SW 1271 (cell line): ENCODE measurements around the gene MEG3.
"Not testable (repeated sequence)": the region's sequence is repeated elsewhere in the genome, so short reads cannot be mapped to it uniquely, and the experiment has no call there.

Source experiments
- DNase-seq, 2 experiments: peaks; one replicate each; lab custom pipeline; 2025; lab: John Stamatoyannopoulos, UW

MEG3 gene

DNA sequence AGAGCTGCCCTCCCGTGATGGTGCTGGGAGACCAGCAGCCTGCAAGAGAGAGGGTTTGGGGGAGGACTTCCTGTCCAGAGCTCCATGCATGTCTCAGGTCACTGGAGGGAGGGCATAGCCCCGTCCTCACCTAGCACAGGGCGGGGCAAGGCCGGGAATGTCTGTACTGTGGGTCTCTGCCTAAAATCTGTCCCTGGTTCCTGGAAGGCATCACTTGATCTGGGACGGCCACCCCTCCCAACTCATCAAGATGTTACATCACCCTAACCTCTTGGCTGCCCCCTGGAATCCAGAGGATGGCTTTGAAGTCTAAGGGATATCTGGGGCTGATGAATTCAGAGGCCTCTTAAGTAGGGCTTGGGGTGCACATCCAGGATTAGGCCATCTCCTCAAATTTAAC is 37.0 kb upstream of the MEG3 start:
- DNase-seq = no peak

DNA sequence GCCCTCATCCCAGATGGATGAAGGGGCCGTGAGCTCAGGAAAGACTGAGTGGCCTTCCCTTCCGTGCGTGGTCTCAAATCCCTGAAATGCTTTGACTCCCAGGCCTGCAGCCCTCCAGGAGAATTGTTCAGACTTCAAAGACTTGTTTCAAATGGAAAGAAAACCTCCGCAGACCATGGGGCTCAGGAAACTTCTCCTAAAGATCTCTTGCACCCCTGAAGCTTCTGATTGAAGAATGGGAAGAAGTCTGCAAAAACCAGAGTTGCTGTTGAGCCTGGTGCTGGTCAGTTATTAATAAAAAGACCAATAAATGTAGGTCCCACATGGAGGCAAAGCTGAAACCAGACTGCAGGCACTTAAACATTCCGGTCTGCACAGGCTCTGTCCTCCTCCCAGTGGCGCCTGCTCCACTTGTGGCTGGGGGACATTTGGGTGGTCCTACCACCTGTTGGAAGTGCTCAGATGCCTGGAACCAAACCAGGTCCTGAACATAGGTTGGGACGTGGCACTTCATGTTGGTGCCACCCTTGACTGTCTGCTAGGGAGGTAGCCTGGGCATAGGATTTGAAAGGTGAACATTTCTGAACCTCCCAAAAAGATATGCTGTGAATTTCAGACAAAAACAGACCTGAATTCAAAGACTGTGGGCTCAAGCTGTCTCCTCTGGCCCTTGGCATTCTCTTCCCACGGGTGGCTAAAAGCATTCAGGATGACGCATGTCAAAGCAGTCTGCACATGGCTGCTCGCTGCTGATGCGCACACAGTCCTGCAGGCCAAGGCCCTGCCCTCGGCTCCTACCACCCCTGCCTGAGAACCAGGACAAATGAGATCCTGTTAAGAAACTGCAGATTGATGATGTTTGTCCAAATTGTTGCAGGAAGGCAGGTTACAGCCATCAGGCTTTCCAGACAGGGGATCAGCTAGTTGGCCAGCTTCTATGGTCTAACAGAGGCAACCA is 36.2 kb upstream of the MEG3 start:
- no peak for DNase-seq

DNA sequence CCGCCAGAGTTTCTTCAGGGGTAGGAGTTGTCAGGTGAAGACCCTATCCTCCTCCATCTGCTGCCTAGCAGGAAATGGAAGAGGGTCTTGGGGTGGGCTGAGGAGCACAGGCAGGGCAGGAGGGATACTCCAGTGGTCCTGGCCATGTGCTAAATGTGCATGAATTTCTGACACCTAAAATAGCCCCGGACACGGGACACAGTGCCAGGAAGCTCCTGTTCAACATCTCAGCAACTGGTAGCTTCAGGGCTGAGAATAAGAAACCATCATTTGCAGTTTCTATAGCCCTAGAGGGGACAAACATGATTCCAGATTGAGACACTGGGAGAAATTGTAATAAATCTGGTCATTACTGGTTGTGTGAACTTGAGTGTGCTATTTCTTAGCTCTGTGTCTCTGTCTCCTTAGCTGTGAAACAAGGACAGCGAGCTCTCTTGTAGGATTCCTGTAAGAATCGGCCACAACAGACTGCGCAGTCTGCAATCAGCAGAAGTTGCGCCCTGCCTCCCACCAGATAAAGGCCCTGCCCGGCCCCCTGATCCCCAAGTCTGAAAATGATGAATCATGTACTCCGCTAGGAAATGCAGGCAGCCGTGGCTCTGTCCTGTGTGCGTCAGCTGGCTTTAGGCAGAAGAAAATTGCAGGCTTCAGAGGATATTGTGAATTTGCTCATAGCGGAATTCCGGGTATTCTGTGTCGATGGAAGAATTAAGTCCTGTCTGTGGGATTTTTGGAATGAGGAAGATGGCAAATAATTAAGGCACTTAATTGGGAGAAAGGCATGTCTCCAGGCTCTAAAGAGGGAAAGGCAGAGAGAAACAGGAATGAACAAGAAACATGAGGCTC is 35.2 kb upstream of the MEG3 start:
- DNase-seq = no peak

DNA sequence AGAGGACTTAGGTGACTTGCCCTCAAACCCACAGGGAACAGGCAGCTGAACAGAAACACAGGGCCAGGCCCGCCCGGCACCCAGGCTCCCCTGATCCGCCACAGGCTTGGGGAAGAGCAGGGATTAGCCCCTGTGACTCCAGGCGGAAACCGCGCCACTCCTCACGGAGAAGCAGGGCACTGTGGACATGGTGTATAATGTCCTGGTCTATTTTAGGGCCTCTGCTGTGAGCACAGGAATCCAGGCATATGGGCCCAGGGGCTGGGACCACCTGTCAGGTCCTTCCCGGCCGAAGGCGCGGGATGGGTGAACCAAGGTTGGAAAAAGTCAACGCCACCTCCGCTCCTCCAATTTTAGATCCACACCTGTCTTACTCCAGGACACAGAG is 34.6 kb upstream of the MEG3 start:
- DNase-seq = no peak

DNA sequence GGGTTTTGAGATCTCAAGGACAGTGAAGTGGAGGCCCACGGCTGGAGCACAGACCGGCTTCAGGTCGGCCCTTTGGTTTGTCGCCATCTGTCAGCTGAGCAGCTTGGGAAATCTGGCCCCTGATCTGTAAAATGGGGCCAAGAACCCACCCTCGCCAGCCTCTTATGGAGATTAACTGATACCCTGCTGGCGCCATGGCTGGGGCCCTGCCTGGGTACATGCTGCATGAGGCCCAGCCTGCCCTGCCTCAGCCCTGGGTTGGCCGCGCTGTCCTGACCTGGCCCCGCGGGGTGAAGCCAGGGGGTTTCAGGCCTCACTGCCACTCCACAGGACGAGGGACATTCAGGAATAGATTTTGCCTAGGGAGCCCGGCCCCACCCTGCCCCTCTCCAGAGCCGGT is 33.9 kb upstream of the MEG3 start:
- no peak for DNase-seq

DNA sequence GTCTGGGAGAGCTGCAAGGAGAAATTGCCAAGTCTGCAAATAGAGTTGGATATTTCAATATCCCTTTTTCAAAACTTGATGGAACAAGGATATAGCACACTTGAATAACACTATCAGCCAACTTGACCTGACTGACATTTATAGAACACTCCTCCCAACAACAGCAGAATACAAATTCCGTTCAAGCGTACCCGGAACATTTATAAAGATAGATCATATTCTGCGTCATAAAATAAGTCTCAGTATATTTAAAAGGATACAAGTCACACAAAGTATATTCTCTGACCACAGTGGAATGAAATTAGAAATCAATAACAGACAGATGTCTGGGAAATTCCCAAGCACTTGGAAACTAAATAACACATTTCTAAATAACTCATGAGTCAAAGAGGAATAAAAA is 29.0 kb upstream of the MEG3 start:
- DNase-seq = no peak

DNA sequence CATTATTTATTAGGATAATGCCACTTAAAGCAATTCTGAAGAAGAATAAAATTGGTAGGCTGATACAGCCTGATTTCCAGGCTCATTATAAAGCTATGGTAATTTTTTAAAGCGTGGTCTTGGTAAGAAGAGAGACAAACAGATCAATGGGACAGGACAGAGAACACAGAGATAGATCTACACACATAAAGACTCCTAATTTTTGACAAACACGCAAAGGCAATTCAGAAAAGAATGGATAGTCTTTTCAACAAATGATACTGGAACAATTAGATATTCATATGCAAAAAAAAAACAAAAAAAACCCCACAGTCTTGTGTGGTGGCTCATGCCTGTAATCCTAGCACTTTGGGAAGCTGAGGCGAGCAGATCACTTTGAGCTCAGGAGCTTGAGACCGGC is 25.9 kb upstream of the MEG3 start:
- no peak for DNase-seq

DNA sequence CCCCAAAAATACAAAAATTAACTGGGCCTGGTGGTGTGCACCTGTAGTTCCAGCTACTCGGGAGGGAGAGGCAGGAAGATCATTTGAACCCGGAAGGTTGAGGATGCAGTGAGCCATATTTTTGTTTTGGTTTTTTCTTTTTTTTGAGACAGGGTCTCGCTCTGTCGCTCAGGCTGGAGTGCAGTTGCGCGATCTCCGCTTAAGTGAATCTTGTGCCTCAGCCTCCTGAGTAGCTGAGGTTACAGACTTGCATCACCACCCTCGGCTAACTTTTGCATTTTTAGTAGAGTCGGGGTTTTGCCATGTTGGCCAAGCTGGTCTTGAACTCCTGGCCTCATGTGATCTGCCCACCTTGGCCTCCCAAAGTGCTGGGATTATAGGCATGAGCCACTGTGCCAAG is 24.5 kb upstream of the MEG3 start:
- DNase-seq = not testable (repeated sequence)

DNA sequence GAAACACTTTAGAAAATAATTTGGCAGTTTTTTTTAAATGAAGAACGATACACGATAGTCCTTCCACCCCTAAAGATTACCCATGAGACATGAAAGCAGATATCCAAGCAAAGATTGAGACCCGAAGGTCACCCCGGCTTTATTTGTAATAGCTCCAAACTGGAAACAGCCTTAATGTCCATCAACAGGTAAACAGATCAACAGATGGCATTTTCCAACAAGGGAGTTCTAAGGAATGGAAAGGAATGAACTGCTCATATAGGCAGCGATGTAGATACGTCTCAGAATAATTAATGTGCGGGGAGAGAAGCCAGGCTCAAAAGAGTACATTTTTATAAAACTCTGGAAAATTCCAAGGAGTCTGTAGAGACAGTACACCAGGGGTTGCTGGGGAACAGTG is 23.7 kb upstream of the MEG3 start:
- no peak for DNase-seq

DNA sequence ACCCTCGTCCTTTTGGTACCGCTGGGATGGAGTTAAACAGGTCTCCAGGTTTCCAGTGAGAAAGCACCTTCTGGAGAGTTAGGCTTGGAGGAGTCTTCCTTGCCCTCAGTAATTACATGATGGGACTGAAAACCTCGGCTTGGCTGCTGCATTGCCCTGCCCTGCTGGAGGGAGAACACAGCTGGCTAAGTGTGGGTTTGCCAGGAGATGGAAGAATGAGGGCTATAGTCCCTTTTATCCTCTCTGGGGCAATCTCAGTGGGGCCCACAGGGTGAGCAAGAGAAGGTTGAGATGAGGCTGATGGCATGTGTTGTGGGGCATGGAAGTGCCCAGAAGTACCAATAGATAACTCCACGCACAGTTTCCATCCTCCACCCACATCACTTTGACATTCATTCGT is 23.2 kb upstream of the MEG3 start:
- DNase-seq = no peak

DNA sequence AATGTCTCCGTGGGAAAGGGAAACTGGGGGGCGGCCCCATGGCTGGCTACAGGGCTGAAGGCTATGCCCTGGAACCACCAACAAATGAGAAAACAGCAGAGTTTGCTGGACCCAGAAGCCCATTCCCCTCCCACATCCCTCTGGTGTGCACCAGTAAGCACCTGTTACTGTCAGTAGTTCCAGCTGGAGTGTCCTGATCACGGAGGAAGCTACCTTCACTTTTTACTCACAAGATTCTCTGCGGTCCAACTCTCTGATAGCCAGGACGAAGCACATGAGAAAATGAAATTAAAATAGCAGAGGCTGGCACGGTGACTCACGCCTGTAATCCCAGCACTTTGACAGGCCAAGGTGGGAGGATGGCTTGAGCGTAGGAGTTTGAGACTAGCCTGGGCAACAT is 22.7 kb upstream of the MEG3 start:
- DNase-seq = no peak

DNA sequence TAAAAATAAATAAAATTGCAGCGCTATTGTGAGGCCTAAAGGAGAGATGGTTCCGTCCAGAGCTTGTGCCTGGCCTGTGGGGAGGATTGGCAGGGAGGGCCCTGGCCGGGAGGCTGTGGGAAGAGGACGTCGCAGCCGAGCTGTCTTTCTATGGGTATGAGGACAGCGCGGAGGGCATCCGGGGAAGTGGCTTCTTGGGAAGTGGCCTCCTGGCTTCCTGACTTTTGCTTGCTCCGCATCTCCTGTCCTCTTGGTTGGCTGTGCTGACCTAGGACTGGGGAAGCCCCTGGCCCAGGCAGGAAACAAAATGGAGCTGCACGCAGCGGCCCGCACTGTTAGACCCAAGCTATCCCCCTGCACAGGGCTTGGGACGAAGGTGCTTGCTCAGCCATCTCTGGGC is 22.2 kb upstream of the MEG3 start:
- DNase-seq = no peak

DNA sequence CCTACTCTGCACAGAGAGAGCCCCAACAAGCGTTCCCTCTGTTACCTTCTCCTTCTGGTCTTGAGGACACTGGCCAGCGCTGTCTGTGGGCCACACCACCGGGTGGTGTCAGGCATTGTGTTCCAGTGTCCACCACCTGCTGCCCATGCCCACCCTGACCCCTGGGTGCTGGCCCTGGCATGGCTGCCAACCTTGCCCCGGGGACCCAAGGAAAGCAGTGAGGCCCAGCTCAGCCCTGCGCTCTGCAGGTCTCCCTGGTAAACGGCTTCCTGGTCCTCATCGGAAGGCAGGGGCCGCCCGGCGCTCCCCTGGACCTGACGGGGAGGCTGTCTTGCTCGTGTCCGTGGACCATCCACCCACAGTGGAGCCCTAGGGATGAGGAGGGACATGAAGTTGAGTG is 21.8 kb upstream of the MEG3 start:
- no peak for DNase-seq

DNA sequence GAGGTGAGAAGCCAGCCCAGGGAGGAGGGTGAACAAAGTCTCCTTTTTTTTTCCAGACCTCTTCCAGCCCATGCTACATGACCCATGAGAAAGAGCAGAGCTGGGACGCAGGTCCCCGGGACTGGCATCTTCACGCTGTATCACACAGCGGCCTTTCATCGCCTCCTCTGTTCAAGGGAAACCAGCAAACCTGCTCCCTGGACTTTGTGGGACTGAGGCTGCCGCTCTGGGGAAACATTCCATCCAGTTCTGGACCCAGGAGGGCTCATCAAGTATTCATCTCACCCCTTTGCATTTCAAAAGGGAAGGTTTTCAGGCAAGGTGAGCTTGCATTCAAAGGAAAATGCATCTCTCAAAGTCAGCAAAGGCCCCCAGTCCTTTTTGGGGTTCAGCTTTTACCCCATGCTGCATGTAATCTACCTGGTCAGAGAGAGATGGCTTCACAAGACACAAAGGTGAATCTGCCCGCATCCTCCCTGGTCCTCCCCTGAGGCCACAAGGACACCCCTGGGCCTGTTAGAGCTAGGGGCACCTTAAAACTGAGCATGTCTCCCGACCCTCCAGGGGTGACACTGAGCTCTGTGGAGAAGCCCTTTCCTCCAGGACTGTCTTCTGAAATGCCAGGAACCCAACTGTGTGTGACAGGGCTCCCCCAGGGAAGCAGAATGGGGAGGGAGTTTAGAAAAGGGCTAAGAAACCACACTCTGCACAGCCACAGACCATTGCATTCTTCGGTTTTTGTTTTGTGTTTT is 21.2 kb upstream of the MEG3 start:
- no peak for DNase-seq

DNA sequence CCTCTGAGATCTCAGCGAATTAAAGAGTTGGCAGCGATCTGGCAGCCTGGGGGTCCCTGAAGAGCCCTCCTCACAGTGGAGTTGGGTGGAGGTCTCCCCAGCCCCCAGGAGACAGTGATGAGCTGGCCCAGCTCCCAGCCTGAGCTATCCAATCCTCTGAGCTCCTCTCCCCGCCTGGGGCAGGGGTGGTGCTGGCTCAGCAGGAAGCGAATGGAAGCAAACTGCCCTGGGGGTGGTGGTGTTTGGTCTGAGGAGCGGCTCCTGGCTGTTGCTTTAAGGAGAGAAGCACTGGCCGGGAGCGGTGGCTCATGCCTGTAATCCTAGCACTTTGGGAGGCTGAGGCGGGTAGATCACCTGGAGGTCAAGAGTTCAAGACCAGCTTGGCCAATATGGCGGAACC is 19.5 kb upstream of the MEG3 start:
- no peak for DNase-seq

DNA sequence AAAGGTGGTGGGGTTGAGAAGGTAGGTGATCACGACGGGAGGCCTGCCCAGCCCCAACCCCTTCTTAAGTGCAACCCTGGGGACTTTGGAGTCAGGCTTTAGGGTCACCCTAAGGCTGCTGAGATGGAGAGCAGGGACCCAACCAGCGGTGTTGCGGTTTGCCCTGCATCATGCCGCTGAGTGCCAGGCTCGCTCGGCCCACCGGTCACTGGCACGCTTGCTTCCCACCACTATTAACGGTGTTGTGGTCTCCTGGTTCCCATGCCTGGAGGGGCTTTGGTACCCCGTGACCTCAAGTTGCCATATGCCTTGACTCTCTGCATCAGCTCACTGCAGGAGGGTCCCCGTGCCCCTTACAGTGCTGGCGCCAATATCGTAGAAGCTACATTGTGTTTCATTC is 18.4 kb upstream of the MEG3 start:
- DNase-seq = no peak

DNA sequence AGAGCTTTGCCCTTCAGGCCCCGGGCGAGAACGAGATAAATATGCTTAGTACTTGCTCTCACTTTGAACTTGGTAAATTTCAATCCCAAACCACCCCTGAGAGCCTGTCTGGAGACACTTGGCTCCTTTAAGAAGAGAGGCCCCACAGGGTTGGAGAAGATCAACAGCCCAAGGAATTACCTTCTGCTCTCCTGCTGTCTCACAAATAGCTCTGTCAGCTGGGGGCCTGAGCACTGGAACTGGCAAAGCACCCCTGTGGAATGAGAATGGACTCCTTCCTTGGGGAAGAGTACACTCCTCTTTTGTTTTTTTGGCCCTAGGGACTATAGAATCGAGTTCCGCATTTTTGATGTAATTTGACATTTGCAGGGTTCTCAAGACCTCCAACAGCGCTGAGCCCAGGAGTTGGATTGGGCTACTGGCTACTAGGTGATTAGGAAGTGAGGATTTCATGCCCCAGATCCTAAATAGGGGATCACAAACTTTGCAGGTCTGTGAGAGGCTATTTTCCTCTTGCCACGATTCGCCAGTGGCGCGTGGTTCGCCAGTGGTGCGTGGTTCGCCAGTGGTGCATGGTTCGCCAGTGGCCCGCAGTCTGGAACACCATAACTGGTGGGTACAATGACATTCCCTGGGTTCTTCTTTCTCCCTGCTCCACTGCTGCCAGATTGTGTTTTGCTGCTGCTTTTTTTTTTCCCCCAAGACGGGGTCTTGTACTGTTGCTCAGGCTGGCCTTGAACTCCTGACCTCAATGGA is 17.8 kb upstream of the MEG3 start:
- DNase-seq = no peak

DNA sequence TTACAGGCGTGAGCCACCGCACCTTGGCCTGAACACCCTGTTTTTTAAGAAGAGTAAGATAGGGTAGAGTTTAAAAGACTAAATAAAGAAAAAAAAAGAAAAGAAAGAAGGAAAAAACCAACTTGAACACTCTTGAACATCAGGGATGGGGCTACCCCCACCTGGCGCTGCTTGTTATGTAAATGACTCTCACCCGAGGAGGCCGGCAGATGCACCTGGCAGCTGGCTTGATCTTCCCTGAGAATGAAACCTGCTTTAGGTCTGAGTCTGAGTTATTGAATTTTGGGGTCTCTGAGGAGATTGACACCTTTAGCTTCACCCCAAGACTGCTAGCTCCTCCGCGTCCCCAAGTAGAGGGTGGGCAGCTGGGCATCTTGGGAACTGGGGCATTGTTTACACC is 15.5 kb upstream of the MEG3 start:
- DNase-seq = no peak

DNA sequence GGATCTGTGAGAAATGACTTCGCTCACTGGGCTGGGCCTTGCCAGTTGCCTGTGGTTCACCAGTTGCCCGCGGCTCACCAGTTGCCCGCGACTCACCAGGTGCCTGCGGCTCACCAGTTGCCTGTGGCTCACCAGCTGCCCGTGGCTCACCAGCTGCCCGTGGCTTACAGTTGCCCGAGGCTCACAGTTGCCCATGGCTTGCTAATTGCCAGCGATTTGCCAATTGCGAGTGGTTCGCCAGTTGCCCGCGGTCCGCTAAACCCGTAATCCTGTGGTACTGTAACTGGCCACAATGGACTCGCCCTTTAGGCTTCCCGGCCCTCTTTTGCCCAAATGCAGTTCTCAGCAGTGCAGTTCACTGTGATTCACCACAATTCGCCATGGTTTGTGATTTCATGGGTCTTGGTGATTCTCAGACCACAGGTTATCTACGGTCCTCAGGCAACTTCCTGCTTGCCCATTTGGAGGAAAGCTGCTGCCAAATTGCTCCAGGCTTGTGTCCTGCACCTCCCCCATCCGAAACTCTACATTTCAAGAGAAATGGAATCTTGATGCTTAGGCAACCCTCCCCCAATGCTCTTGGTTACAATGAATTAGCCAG is 15.0 kb upstream of the MEG3 start:
- no peak for DNase-seq

DNA sequence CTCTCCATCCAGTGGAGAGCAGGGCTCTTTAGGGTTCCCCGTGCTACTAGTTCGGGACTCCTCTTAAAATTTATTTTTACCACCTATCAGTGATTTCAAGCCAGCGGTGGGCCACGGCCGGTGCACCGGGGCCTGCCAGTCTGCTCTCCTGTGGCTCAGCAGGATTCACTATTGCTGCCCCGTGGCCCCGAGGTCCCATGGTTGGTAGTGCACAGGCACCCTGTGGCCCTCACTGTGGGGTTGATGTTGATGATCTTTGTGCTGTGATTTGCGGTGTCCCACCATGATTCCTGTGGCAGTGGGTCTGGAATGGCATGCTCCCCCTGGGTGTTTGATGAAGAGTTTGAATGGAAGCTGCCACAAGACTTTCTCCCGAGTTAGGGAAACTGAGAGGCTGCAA is 12.6 kb upstream of the MEG3 start:
- no peak for DNase-seq
